Measurements from ENCODE around the gene KAT6B. TPM values are rescaled to one million over a fixed set of nuclear protein-coding genes. Genes with fewer than 3 reads are reported as not detected.
"Not testable (repeated sequence)": the region's sequence is repeated elsewhere in the genome, so short reads cannot be mapped to it uniquely, and the experiment has no call there.

Gene KAT6B
- total RNA-seq (2014; rRNA removed; shearing (Covaris generic)) = 6.0 and 10.7 TPM in 2 replicates

DNA sequence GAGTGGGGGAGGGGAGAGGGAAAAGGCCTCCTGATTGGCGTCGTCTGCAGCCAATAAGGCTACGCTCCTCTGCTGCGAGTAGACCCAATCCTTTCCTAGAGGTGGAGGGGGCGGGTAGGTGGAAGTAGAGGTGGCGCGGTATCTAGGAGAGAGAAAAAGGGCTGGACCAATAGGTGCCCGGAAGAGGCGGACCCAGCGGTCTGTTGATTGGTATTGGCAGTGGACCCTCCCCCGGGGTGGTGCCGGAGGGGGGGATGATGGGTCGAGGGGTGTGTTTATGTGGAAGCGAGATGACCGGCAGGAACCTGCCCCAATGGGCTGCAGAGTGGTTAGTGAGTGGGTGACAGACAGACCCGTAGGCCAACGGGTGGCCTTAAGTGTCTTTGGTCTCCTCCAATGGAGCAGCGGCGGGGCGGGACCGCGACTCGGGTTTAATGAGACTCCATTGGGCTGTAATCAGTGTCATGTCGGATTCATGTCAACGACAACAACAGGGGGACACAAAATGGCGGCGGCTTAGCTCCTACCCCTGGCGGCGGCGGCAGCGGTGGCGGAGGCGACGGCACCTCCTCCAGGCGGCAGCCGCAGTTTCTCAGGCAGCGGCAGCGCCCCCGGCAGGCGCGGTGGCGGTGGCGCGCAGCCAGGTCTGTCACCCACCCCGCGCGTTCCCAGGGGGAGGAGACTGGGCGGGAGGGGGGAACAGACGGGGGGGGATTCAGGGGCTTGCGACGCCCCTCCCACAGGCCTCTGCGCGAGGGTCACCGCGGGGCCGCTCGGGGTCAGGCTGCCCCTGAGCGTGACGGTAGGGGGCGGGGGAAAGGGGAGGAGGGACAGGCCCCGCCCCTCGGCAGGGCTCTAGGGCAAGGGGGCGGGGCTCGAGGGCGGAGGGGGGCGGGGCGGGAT, at the start of gene KAT6B:
KAT6B (plus strand) TSS at position 459 of the 903 bp plus-strand sequence. CDS start 16,258 bp downstream, outside the sequence.
- 0 out of 2 replicates have a peak, but pooled peaks cover 4% of the 10 kb centered on the region for H3K4me1 ChIP-seq (replicated peaks)
- peak; percentile 100 for DNase-seq (ENCODE audit: low read depth in 1 of 2, low spot score in 2 of 2)
- peak within 1 kb of the TSS; percentile 68 for H3K4me3 ChIP-seq
- H3K9me3 ChIP-seq (replicated peaks) = no peaks in the 10 kb centered on the region
- H3K27me3 ChIP-seq (replicated peaks) = no peaks in the 10 kb centered on the region
- H3K27ac ChIP-seq = peak within 1 kb of the TSS; percentile 91
- H3K36me3 ChIP-seq = no peaks in the 10 kb centered on the region

DNA sequence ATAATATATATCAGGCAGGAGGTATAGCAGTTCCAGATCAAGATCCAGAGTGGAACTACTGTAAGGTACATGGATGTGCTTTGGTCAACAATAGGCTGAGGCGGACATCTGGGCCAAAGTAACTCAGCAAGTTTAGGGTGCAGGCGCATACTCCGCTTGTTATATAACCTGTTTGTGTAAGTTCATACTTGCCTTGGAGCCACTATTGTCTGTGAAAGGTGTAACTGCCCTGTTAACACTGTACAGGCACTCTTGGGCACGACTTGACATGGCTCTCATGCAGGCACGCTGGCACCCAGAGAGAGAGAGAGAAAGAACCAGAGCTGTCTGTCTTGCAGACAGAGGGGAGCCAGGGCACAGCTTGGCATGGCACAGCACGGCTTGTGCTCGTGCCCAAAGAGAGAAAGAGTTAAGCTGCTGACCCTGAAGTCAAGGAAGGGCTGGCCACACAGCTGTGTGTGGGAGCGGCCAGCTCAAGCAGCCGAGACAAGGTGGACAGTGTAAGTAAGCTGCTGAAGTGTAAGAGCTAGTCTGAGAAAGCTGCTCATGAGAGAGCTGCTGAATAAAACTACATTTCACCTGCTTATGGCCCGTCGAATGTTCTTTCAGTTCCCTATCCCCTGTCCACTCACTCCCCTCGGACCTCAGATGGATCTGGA, 47.8 kb upstream of the KAT6B start:
- no peak overlapping the region for H3K27ac ChIP-seq
- no peaks in the 10 kb centered on the region for H3K27me3 ChIP-seq (replicated peaks)
- H3K4me3 ChIP-seq = no peak overlapping the region
- no peaks in the 10 kb centered on the region for H3K36me3 ChIP-seq
- H3K9me3 ChIP-seq (replicated peaks) = no peaks in the 10 kb centered on the region
- no peaks in the 10 kb centered on the region for H3K4me1 ChIP-seq (replicated peaks)
- DNase-seq (ENCODE audit: low read depth in 1 of 2, low spot score in 2 of 2) = no peak

DNA sequence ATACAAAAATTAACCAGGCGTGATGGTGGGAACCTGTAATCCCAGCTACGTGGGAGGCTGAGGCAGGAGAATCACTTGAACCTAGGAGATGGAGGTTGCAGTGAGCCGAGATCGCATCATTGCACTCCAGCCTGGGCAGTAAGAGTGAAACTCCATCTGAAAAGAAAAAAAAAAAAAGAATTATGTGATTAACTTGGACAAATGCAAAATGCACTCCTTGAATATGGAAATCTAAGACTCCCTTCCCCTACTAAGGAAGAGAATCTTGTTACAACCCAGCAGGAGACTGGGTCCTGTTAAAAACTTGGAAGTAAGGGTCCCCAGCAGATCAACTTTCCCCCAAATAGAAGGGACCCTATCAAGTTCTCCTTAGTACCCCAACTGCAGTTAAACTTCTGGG, 44.5 kb upstream of the KAT6B start:
- not testable (repeated sequence) for H3K27ac ChIP-seq, H3K36me3 ChIP-seq, H3K4me3 ChIP-seq

DNA sequence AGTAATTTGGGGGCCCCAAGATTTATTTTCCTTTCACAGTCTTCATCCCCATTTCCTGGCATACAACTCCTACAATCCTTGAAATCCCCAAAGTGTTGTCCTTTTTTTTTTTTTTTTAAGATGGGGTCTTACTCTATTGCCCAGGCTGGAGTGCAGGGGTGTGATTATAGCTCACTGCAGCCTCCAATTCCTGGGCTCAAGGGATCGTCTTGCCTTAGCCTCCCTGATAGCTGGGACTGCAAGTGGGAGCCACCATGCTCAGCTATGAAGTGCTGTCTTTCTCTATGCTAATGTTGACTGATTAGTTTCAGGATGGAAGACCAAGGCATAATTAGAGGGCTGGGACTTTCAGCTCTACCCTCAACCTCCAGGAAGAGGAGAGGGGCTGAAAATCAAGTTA, 41.9 kb upstream of the KAT6B start:
- H3K36me3 ChIP-seq = no peaks in the 10 kb centered on the region
- no peaks in the 10 kb centered on the region for H3K27me3 ChIP-seq (replicated peaks)
- H3K9me3 ChIP-seq (replicated peaks) = no peaks in the 10 kb centered on the region
- no peak overlapping the region for H3K4me3 ChIP-seq
- no peak for DNase-seq (ENCODE audit: low read depth in 1 of 2, low spot score in 2 of 2)
- H3K4me1 ChIP-seq (replicated peaks) = no peaks in the 10 kb centered on the region
- H3K27ac ChIP-seq = no peak overlapping the region

More for the DNA sequence above, 44.5 kb upstream of the KAT6B start:
- H3K9me3 ChIP-seq (replicated peaks); H3K27me3 ChIP-seq (replicated peaks); H3K4me1 ChIP-seq (replicated peaks); DNase-seq (ENCODE audit: low read depth in 1 of 2, low spot score in 2 of 2): not testable (repeated sequence)

DNA sequence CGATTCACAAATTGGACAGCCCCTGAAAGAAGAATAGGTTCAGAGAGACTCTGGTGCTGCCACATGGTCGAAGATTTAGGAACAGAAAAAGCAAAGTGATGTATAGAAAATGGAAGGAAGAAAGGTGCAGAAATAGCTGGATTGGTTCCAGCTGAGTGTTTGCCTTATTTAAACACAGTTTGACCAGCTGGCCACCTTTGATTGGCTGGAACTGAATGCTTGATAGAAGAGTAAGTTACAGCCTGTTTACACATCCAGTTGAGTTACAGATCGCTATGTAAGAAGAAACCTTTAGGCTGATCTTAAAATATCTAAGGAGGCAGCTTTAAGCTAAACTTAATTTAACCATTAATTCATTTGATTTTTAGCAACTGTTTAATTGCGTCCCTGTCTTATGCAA, 40.3 kb upstream of the KAT6B start:
- Histone ChIP-seq H3K9me3 (replicated peaks) (no peaks in the 10 kb centered on the region), H3K4me3 (no peak overlapping the region), H3K27ac (no peak overlapping the region), H3K27me3 (replicated peaks) (no peaks in the 10 kb centered on the region), H3K4me1 (replicated peaks) (no peaks in the 10 kb centered on the region), H3K36me3 (no peaks in the 10 kb centered on the region)
- DNase-seq (ENCODE audit: low read depth in 1 of 2, low spot score in 2 of 2) = no peak

DNA sequence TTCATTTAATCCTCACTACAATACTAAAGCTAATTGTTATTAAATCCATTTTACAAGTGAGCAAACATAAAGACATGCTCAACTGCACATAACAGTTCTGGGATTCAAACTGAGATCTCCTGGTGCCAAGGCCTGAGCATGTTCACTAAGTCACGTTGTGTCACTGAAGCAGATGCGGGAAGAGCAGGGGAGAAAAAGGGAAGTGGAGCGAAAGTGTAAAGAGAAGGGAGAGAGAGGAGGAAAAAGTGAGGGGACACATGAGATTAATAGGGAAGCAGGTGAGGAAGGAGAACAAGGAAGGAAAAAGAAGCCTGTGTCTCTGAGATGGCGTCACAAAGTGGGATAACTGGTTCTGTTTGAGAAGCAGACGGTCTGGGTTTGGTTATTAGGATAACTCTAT, 38.9 kb upstream of the KAT6B start:
- Histone ChIP-seq H3K4me3 (no peak overlapping the region), H3K27ac (no peak overlapping the region), H3K36me3 (no peaks in the 10 kb centered on the region), H3K9me3 (replicated peaks) (no peaks in the 10 kb centered on the region), H3K4me1 (replicated peaks) (no peaks in the 10 kb centered on the region), H3K27me3 (replicated peaks) (no peaks in the 10 kb centered on the region)
- no peak for DNase-seq (ENCODE audit: low read depth in 1 of 2, low spot score in 2 of 2)

DNA sequence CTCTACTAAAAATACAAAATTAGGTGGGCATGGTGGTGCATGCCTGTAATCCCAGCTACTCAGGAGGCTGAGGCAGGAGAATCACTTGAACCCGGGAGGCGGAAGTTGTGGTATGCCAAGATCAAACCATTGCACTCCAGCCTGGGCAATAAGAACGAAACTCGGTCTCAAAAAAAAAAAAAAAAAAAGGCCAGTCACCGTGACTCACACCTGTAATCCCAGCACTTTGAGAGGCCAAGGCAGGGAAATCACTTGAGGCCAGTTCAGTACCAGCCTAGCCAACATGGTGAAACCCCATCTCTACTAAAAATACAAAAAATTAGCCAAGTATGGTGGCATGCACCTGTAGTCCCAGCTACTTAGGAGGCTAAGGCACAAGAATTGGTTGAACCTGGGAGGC, 34.4 kb upstream of the KAT6B start:
- not testable (repeated sequence) for H3K36me3 ChIP-seq; H3K9me3 ChIP-seq (replicated peaks); H3K27me3 ChIP-seq (replicated peaks); DNase-seq (ENCODE audit: low read depth in 1 of 2, low spot score in 2 of 2); H3K27ac ChIP-seq; H3K4me3 ChIP-seq; H3K4me1 ChIP-seq (replicated peaks)

DNA sequence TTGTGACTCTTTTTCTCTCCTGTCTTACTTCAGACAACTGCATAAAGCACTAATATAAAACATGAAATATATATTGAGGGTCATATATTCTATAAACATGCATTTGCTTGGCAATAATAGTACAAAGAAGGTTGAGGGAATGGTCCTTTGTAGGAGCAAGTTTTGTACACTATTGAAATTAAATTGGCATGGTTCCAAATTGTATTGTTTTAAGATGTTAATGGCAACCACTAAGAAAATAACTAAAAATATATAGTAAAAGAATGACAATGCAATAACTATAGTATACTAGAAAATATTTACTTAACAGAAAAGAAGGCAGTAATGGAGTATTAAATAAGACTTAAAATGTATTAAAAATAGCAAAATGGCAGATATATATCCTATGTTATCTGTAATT, 33.7 kb upstream of the KAT6B start:
- no peak overlapping the region for H3K4me3 ChIP-seq
- no peaks in the 10 kb centered on the region for H3K9me3 ChIP-seq (replicated peaks)
- H3K36me3 ChIP-seq = no peaks in the 10 kb centered on the region
- H3K27ac ChIP-seq = no peak overlapping the region
- no peaks in the 10 kb centered on the region for H3K27me3 ChIP-seq (replicated peaks)
- DNase-seq (ENCODE audit: low read depth in 1 of 2, low spot score in 2 of 2) = no peak
- H3K4me1 ChIP-seq (replicated peaks) = no peaks in the 10 kb centered on the region

DNA sequence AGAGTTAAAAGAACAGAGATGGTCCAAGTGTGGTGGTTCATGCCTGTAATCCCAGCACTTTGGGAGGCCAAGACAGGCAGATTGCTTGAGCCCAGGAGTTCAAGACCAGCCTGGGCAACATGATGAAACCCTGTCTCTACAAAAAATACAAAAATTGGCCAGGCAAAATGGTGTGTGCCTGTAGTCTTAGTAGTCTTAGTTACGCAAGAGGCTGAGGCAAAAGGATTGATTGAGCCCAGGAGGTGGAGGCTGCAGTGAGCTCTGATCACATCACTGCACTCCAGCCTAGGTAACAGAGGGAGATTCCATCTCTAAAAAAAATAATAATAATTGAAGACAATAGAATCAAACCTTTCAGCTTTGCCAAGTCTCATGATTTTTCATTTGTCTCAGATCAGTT, 33.2 kb upstream of the KAT6B start:
- H3K36me3 ChIP-seq; H3K4me3 ChIP-seq; H3K27ac ChIP-seq; H3K4me1 ChIP-seq (replicated peaks); H3K27me3 ChIP-seq (replicated peaks); H3K9me3 ChIP-seq (replicated peaks); DNase-seq (ENCODE audit: low read depth in 1 of 2, low spot score in 2 of 2): not testable (repeated sequence)

DNA sequence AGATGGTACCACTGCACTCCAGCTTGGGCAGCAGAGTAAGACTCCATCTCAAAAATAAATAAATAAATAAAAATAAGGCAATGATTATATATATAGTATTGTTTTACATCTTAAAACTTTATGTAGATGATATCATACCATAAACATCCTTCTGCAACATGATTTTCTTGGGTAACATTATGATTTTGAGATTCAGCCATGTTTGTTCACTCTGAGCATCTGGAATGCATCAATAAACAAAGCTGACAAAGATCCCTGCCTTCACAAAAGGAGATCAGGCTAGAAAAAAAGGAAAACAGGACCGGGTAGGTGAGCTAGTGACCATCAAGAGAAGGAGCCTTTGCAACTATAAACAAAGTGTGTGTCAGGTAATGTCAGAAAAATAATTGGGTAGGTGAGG, 31.9 kb upstream of the KAT6B start:
- Histone ChIP-seq H3K4me3 (no peak overlapping the region), H3K9me3 (replicated peaks) (no peaks in the 10 kb centered on the region), H3K4me1 (replicated peaks) (no peaks in the 10 kb centered on the region), H3K27ac (no peak overlapping the region), H3K27me3 (replicated peaks) (no peaks in the 10 kb centered on the region), H3K36me3 (no peaks in the 10 kb centered on the region)
- DNase-seq (ENCODE audit: low read depth in 1 of 2, low spot score in 2 of 2) = no peak

DNA sequence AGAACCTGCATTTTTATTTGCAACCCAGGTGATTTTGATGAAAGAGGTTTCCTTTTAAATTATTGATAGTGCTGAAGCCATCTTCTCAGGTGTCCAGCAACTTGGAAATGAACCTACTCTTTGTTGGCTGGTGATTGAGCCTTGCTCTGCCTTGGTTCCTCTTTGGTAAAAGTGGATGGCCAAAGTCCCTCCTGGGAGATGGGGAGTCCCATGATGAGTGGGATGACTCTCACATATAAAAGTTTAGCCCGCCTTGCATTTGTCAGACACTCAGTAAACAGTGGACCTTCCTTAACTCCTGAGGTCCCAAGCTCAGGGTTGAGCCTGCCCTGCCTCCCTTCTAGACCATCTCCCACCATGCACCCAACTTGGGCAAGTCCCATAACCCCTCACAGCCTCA, 28.9 kb upstream of the KAT6B start:
- no peak for DNase-seq (ENCODE audit: low read depth in 1 of 2, low spot score in 2 of 2)

DNA sequence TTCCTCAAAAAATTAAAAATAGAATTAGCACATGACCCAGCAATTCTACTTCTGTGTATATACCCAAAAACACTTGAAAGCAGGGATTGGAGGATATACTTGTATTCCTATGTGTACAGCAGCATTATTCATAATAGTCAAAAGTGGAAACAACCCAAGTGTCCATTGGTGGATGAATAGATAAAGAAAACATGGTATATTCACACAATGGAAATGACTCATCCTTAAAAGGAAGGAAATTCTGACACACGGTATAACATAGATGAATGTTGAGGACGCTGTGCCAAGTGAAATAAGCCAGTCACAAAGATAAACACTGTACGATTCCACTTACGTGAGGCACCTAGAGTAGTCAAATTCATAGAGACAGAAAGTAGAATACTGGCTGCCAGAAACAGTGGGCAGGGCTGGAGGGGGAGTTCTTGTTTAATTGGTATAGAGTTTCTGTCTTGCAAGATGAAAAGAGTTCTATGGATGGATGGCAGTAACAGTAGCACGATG, 26.6 kb upstream of the KAT6B start:
- no peaks in the 10 kb centered on the region for H3K36me3 ChIP-seq
- H3K4me1 ChIP-seq (replicated peaks) = peaks cover 3% of the 10 kb centered on the region
- H3K27me3 ChIP-seq (replicated peaks) = no peaks in the 10 kb centered on the region
- no peak overlapping the region for H3K27ac ChIP-seq
- peak; percentile 59 to 77 for DNase-seq (ENCODE audit: low read depth in 1 of 2, low spot score in 2 of 2)
- no peaks in the 10 kb centered on the region for H3K9me3 ChIP-seq (replicated peaks)
- H3K4me3 ChIP-seq = no peak overlapping the region

More for the DNA sequence above, 28.9 kb upstream of the KAT6B start:
- Histone ChIP-seq H3K27me3 (replicated peaks) (no peaks in the 10 kb centered on the region), H3K9me3 (replicated peaks) (no peaks in the 10 kb centered on the region), H3K4me3 (no peak overlapping the region), H3K36me3 (no peaks in the 10 kb centered on the region), H3K27ac (no peak overlapping the region), H3K4me1 (replicated peaks) (peaks cover 3% of the 10 kb centered on the region)

DNA sequence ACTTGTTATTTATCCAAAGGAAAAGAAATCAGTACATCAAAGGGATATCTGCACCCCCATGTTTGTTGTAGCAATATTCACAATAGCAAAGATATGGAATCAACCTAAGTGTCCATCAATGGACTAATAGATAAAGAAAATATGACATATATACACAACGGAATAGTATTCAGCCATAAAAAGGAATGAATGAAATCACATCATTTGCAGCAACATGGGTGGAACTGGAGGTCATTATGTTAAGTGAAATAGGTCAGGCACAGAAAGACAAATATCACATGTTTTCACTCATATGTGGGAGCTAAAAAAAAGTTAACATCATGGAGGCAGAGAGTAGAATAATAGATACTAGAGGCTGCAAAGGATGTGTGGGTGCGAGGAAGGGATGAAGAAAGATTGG, 25.0 kb upstream of the KAT6B start:
- Histone ChIP-seq H3K36me3 (no peaks in the 10 kb centered on the region), H3K4me1 (replicated peaks) (peaks cover 3% of the 10 kb centered on the region), H3K27ac (no peak overlapping the region), H3K27me3 (replicated peaks) (no peaks in the 10 kb centered on the region), H3K9me3 (replicated peaks) (no peaks in the 10 kb centered on the region), H3K4me3 (no peak overlapping the region)
- DNase-seq (ENCODE audit: low read depth in 1 of 2, low spot score in 2 of 2) = no peak

DNA sequence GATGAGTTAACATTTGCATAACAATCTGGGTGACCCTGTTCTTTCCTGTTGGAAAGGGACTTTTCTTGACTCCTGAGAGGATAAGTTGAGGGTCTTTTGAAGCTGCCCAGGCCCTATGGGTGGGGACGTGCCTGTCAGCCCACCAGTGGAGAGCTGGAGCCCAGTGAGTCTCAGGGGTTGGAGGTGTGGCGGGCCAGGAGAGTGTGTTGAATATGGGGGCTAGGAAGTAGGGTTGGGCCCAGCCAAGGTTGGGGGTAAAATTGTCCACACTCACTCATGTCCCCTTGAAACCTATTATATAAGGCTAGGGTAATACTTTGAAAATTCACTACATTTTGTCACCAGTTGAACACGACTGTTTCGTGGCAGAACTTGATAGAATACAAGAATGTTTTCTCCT, 17.9 kb upstream of the KAT6B start:
- Histone ChIP-seq H3K27ac (no peak overlapping the region), H3K4me1 (replicated peaks) (no peaks in the 10 kb centered on the region), H3K27me3 (replicated peaks) (no peaks in the 10 kb centered on the region), H3K36me3 (no peaks in the 10 kb centered on the region), H3K9me3 (replicated peaks) (no peaks in the 10 kb centered on the region), H3K4me3 (no peak overlapping the region)
- no peak for DNase-seq (ENCODE audit: low read depth in 1 of 2, low spot score in 2 of 2)

Data from SJSA1 (cell line).